NB4 (cell line): ENCODE data around the gene DLEC1.
A peak's percentile ranks its signal among the peaks of the same experiment; 100 is the strongest.
"Not testable (repeated sequence)": the region's sequence is repeated elsewhere in the genome, so short reads cannot be mapped to it uniquely, and the experiment has no call there.

ENCODE experiments used
- DNase-seq: peaks from one replicate; pipeline ENCODE4 v3.0.0; 2010; ENCODE audit warnings: low read depth
- H3K4me3 ChIP-seq: one replicate; pipeline ENCODE4 v1.5.1; 2011; ENCODE audit warnings: mild to moderate bottlenecking, low read depth, low read length, moderate library complexity
- MAX ChIP-seq: IDR thresholded peaks from 2 replicates; pipeline ENCODE4 v1.6.1; 2011; ENCODE audit warnings: low read depth, low read length
- MYC ChIP-seq: IDR thresholded peaks from 2 replicates; pipeline ENCODE4 v1.6.1; 2011; ENCODE audit warnings: low read depth, low read length
- POLR2A ChIP-seq: IDR thresholded peaks from 2 replicates; pipeline ENCODE4 v1.6.1; 2011; ENCODE audit warnings: mild to moderate bottlenecking; ENCODE audit not compliant: insufficient read length; ENCODE audit errors: extremely low read depth
- TF ChIP-seq, protein P1 (sequence below): IDR thresholded peaks from one replicate; pipeline ENCODE4 v1.5.1; 2012; ENCODE audit warnings: low read depth, low read length

Gene DLEC1

GRCh38 chr3:38031022-38031994 is 7.7 kb upstream of the DLEC1 start:
- TF ChIP-seq, protein P1, sequence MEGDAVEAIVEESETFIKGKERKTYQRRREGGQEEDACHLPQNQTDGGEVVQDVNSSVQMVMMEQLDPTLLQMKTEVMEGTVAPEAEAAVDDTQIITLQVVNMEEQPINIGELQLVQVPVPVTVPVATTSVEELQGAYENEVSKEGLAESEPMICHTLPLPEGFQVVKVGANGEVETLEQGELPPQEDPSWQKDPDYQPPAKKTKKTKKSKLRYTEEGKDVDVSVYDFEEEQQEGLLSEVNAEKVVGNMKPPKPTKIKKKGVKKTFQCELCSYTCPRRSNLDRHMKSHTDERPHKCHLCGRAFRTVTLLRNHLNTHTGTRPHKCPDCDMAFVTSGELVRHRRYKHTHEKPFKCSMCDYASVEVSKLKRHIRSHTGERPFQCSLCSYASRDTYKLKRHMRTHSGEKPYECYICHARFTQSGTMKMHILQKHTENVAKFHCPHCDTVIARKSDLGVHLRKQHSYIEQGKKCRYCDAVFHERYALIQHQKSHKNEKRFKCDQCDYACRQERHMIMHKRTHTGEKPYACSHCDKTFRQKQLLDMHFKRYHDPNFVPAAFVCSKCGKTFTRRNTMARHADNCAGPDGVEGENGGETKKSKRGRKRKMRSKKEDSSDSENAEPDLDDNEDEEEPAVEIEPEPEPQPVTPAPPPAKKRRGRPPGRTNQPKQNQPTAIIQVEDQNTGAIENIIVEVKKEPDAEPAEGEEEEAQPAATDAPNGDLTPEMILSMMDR, result no peak
- no peak for TF ChIP-seq MAX
- no peak for TF ChIP-seq MYC
- no peak for TF ChIP-seq POLR2A
- DNase-seq, result no peak
- H3K4me3 ChIP-seq, result no peak overlapping the region

DNA sequence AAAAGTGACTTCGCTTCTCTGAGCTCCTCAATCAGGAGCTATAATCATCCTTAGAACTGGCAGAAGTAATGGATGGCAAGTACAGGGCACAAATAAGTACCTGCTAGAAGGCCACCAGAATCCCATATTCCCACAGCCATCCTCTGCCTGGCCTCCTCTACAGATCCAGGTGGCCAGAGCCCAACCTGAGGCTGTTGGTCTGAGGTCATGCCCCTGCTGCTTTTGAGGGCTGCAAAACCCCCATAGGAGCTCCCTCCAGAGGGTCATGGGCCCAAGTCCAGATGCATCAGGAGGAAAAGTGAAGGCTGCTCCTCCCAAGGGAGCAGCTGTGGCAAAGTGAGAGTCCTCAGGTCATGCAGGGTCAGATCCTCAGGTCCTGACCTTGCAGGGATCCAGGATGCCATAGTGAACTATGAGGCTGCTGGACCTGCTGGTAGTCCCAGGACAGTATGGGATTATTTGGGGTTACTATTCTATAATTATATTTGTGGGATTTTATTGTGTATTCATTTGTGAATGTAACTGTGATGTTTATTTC is 6.6 kb upstream of the DLEC1 start:
- DNase-seq, result no peak
- H3K4me3 ChIP-seq, result no peak overlapping the region
- TF ChIP-seq MYC, result no peak
- TF ChIP-seq, protein P1, result no peak
- no peak for TF ChIP-seq POLR2A
- no peak for TF ChIP-seq MAX

GRCh38 chr3:38033586-38033985 is 5.4 kb upstream of the DLEC1 start:
- H3K4me3 ChIP-seq, DNase-seq: not testable (repeated sequence)

DNA sequence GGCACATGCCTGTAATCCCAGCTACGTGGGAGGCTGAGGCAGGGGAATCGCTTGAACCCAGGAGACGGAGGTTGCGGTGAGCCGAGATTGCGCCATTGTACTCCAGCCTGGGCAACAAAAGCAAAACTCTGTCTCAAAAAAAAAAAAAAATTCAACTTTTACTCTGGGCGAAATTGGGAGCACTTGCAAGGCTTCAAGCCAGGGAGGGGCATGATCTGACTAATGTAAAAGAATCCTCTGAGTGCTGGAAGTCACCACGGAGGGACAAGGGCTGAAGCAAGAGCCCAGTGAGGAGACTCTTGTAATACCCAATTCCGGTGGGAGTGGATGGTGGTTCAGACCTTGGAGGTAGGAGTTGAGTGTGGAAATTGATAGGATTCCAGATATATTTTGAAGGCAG is 4.7 kb upstream of the DLEC1 start:
- H3K4me3 ChIP-seq, result not testable (repeated sequence)
- peak; percentile 63 for DNase-seq

GRCh38 chr3:38036286-38036685 is 2.7 kb upstream of the DLEC1 start:
- no peak overlapping the region for H3K4me3 ChIP-seq
- TF ChIP-seq MAX (no peak), MYC (no peak), POLR2A (no peak)
- TF ChIP-seq, protein P1, result no peak
- no peak for DNase-seq

- H3K4me3 ChIP-seq, result no peak overlapping the region
- TF ChIP-seq, protein P1, result no peak
- TF ChIP-seq POLR2A, result no peak
- TF ChIP-seq MAX, result no peak
- no peak for DNase-seq
Observed at GRCh38 chr3:38036906-38037305, 2.1 kb upstream of the DLEC1 start.

DNA sequence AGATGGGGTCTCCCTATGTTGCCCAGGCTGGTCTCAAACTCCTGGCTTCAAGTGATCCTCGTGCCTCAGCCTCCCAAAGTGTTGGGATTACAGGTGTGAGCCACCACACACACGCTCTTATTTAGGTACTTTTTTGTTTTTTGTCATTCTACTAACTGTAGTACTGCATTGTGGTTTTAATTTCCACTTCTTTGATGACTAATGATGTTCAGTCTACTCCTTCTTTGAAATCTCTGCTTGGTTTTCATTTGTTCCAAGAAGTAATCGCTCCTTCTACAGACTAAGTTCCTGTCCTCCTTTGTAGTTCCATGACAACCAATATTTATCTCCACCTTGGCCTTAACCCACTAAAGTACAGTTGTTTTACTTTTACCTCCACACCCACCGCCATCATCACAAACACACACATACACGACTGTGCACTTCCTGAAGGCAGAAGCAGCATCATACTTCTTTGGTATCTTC is 529 bp upstream of the DLEC1 start:
- no peak for TF ChIP-seq MYC
- TF ChIP-seq POLR2A, result no peak
- TF ChIP-seq, protein P1, result no peak
- DNase-seq, result no peak
- peak overlapping the region; percentile 21 for H3K4me3 ChIP-seq
